MCF 10A (cell line): Measurements from ENCODE around the gene FAM3A. TPM values are rescaled to one million over a fixed set of nuclear protein-coding genes. Genes with fewer than 3 reads are reported as not detected.
A peak's percentile ranks its signal among the peaks of the same experiment; 100 is the strongest.

Source experiments
- BruUV-seq: library from RNA; stranded (reverse); fragments of 400-500 nt; replicated peaks from 2 replicates; lab custom pipeline; 2021; lab: Mats Ljungman, UMichigan
- CTCF ChIA-PET: fragments of 300-600 bp; sonication (Branson Sonifier 250); formaldehyde crosslinking; extraction: SDS; loops from one replicate; lab custom pipeline; 2021; ENCODE audit warnings: antibody characterized with exemption, inconsistent platforms; lab: Yijun Ruan, JAX
- POLR2A ChIA-PET: fragments of 300-600, 350-650 bp; sonication (Branson Sonifier 250); formaldehyde crosslinking; extraction: SDS; loops from one replicate; lab custom pipeline; 2020; ENCODE audit warnings: antibody characterized with exemption, inconsistent platforms; lab: Yijun Ruan, JAX
- DNase-seq: peaks from one replicate; pipeline ENCODE4 v3.0.0-alpha.2; 2018; ENCODE audit not compliant: unreplicated experiment
- H3K27ac Mint-ChIP-seq: one replicate; pipeline ENCODE4 v1.8.0; 2022; ENCODE audit warnings: mild to moderate bottlenecking, low read depth, mixed read lengths; ENCODE audit not compliant: unreplicated experiment
- H3K27me3 Mint-ChIP-seq: one replicate; pipeline ENCODE4 v1.8.0; 2022; ENCODE audit warnings: mixed read lengths; ENCODE audit not compliant: insufficient read depth, unreplicated experiment
- H3K36me3 Mint-ChIP-seq: one replicate; pipeline ENCODE4 v1.8.0; 2022; ENCODE audit warnings: mild to moderate bottlenecking, moderate library complexity, mixed read lengths; ENCODE audit not compliant: insufficient read depth, unreplicated experiment
- H3K4me1 Mint-ChIP-seq: one replicate; pipeline ENCODE4 v1.8.0; 2022; ENCODE audit warnings: mixed read lengths; ENCODE audit not compliant: insufficient read depth, unreplicated experiment
- H3K4me3 Mint-ChIP-seq: one replicate; pipeline ENCODE4 v1.8.0; 2022; ENCODE audit warnings: mild to moderate bottlenecking, moderate library complexity, mixed read lengths; ENCODE audit not compliant: unreplicated experiment
- H3K9me3 Mint-ChIP-seq: one replicate; pipeline ENCODE4 v1.8.0; 2022; ENCODE audit warnings: mixed read lengths; ENCODE audit not compliant: unreplicated experiment
- CTCF ChIP-seq: fragments of 200-600 bp; IDR thresholded peaks from one replicate; pipeline ENCODE4 v1.8.0; 2022; ENCODE audit warnings: antibody characterized with exemption, mild to moderate bottlenecking; ENCODE audit not compliant: unreplicated experiment
- intact Hi-C: fragments of 100-400 bp; cut with micrococcal nuclease; formaldehyde crosslinking; loops from 2 replicates; pipeline ENCODE4 v1.14.1; 2022
- total RNA-seq: library from RNA; stranded (reverse); gene quantifications from 2 replicates; pipeline ENCODE4 v1.2.3, GENCODE V29; 2022

FAM3A gene
- total RNA-seq, 1 experiment from 2014 or later = 40.9 TPM

DNA sequence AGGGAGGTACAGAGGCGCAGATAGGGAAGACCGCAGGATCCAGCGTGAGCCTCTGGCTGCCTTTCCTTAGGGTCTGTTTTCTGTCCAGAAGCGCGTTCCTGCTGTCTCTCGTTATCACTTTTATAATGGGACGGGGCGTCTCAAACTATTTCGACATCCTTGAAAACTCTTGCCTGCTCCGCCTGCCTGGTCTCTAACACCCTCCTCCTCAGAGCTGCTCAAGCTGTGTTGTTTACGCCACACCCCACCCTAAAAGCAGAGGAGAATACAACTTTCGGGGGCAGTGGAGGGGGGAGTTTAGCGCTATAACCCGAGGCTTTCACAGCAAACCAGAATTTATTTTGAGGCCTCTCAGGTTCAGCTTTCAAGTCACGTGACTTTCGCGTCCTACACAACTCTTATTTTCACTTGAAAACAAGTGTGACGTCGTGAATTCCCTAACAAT lies 646 bp upstream of the FAM3A start:
- BruUV-seq = TSS peak; percentile 70
- H3K4me1 Mint-ChIP-seq = no peaks in the 10 kb centered on the region
- H3K27me3 Mint-ChIP-seq = peaks cover 12% of the 10 kb centered on the region
- CTCF ChIA-PET = interaction anchor here (1.7 to 2.8 kb wide), 2 partner anchors 10 to 143 kb away, joined by 5 to 8 read pairs; no protein-coding TSS in a partner anchor
- H3K36me3 Mint-ChIP-seq = no peaks in the 10 kb centered on the region
- POLR2A ChIA-PET = interaction anchor here (0.6 to 4.3 kb wide), 11 partner anchors 11 to 146 kb away, joined by 3 to 48 read pairs (median 6); partner anchors contain the start of genes SLC10A3 and UBL4A
- no peaks in the 10 kb centered on the region for H3K9me3 Mint-ChIP-seq
- no peak for DNase-seq
- intact Hi-C loops = no loop called here
- peak overlapping the region; percentile 88 for H3K27ac Mint-ChIP-seq
- peak overlapping the region; percentile 67 for H3K4me3 Mint-ChIP-seq
- no peak for TF ChIP-seq CTCF

GRCh38 chrX:154515090-154515965 lies 704 bp downstream of the FAM3A start:
- H3K9me3 Mint-ChIP-seq = no peaks in the 10 kb centered on the region
- BruUV-seq = TSS peak; percentile 47

GRCh38 chrX:154513716-154514115 lies 2.3 kb downstream of the FAM3A start:
- BruUV-seq = no TSS peak
- DNase-seq = no peak
- no peak overlapping the region for H3K27ac Mint-ChIP-seq
- TF ChIP-seq CTCF = no peak
- H3K27me3 Mint-ChIP-seq = peaks cover 28% of the 10 kb centered on the region
- CTCF ChIA-PET = no interaction called here
- no peak overlapping the region for H3K4me3 Mint-ChIP-seq
- H3K36me3 Mint-ChIP-seq = peaks cover 7% of the 10 kb centered on the region
- H3K4me1 Mint-ChIP-seq = no peaks in the 10 kb centered on the region
- intact Hi-C loops = no loop called here
- peaks cover 13% of the 10 kb centered on the region for H3K9me3 Mint-ChIP-seq
- POLR2A ChIA-PET = interaction anchor here (1.1 to 4.3 kb wide), 3 partner anchors 13 to 23 kb away, joined by 3 to 48 read pairs (median 36); partner anchors contain the start of gene SLC10A3

More at GRCh38 chrX:154515090-154515965, 704 bp downstream of the FAM3A start:
- peak overlapping the region; percentile 67 for H3K4me3 Mint-ChIP-seq
- no peak for TF ChIP-seq CTCF
- peak overlapping the region; percentile 88 for H3K27ac Mint-ChIP-seq
- POLR2A ChIA-PET = interaction anchor here (0.6 to 4.3 kb wide), 16 partner anchors 8 to 142 kb away, joined by 3 to 48 read pairs (median 4); partner anchors contain the start of genes DNASE1L1, FAM50A, IKBKG and SLC10A3
- peaks cover 12% of the 10 kb centered on the region for H3K27me3 Mint-ChIP-seq
- no peaks in the 10 kb centered on the region for H3K4me1 Mint-ChIP-seq
- intact Hi-C loops = no loop called here
- DNase-seq = no peak
- H3K36me3 Mint-ChIP-seq = peaks cover 7% of the 10 kb centered on the region
- CTCF ChIA-PET = interaction anchor here (0.7 to 1.7 kb wide), 3 partner anchors 11 to 26 kb away, joined by 3 to 5 read pairs (median 5); no protein-coding TSS in a partner anchor
